ENCODE data around the gene SLC6A12.
"Not testable (repeated sequence)": the region's sequence is repeated elsewhere in the genome, so short reads cannot be mapped to it uniquely, and the experiment has no call there.

Gene SLC6A12

DNA sequence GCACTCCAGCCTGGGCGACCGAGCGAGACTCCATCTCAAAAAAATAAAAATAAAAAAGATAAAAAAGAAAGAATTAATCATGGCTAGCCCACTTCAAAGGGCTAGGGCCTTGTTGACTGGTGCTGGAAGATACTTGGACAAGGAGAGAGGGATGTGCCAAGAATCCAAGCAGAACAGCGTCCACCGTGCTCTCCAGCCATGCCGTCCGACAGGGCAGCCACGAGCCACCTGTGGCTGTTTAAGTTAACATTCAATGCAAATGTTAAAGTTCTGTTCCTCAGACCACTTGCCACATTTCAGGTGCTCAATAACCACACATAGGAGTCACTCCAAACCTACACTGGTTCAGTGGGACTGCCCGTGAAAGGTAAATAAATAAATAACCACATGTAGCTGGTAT is 27.3 kb upstream of the SLC6A12 start:
- H3K4me3 ChIP-seq (ENCODE audit: low read length), result no peak overlapping the region
- TF ChIP-seq ZNF274 (IDR thresholded peaks at IDR 0.05; ENCODE audit: low read depth, low read length), result no peak

DNA sequence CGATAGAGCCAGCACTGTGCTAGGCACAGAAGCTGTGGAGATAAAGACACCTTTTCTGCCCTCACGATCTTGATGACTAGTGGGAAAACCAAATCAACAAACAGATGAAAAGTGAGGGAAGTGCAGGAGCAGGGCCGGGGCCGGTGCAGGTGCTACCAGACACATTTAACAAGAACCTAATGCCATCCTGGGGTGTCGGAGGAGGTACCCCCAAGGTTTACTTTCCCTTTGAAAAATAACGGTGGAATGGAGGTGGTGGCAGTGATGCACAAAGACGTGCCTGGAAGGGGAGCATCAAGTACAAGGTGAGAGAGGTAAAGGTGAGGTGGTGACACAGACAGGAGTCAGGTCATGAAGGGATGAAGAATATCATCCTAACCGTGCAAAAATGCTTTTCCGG is 26.6 kb upstream of the SLC6A12 start:
- TF ChIP-seq ZNF274 (IDR thresholded peaks at IDR 0.05; ENCODE audit: low read depth, low read length), result no peak
- no peak overlapping the region for H3K4me3 ChIP-seq (ENCODE audit: low read length)

DNA sequence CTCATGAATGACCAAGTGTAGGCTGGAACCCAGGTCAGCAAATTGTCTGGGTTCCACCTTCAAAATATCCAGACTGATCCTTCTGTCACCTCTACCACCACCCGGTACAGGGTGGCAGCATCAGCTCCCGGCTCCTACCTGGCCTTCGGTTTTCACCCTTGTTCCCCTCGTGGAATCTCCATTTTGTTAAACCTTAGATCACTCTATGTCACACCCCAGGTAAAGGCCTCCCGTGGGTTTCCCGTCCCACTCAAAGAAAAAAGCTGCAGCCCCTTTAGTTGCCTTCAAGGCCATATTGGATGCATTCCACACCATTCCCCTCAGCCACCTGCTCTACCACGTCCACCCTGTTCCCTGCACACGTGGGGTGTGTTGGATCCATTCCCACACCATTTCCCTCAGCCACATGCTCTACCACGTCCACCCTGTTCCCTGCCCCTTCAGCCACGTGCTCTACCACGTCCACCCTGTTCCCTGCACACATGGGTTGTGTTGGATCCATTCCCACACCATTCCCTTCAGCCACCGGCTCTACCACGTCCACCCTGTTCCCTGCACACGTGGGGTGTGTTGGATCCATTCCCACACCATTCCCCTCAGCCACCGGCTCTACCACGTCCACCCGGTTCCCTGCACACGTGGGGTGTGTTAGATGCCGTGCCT is 24.9 kb upstream of the SLC6A12 start:
- no peak overlapping the region for H3K4me3 ChIP-seq (ENCODE audit: low read length)
- TF ChIP-seq ZNF274 (IDR thresholded peaks at IDR 0.05; ENCODE audit: low read depth, low read length), result no peak

DNA sequence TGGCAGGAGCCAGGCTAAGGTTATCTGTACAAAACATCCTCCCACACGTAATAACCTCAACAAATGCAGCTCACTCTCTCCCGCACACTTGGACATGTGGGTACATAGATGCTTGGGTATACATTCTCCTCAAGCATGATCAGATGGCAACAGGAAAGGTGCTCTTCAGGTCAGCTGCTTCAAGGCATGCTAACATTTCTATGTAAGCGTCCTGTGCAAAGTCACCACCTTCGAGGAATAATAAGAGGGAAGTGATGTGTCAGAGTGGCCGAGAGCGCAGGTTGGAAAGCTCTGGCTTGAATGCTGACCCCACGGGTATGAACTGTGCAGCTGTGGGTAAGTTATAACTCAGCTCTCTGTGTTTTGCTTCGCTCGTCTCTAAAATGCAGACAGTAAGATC is 24.2 kb upstream of the SLC6A12 start:
- no peak overlapping the region for H3K4me3 ChIP-seq (ENCODE audit: low read length)
- TF ChIP-seq ZNF274 (IDR thresholded peaks at IDR 0.05; ENCODE audit: low read depth, low read length), result no peak

DNA sequence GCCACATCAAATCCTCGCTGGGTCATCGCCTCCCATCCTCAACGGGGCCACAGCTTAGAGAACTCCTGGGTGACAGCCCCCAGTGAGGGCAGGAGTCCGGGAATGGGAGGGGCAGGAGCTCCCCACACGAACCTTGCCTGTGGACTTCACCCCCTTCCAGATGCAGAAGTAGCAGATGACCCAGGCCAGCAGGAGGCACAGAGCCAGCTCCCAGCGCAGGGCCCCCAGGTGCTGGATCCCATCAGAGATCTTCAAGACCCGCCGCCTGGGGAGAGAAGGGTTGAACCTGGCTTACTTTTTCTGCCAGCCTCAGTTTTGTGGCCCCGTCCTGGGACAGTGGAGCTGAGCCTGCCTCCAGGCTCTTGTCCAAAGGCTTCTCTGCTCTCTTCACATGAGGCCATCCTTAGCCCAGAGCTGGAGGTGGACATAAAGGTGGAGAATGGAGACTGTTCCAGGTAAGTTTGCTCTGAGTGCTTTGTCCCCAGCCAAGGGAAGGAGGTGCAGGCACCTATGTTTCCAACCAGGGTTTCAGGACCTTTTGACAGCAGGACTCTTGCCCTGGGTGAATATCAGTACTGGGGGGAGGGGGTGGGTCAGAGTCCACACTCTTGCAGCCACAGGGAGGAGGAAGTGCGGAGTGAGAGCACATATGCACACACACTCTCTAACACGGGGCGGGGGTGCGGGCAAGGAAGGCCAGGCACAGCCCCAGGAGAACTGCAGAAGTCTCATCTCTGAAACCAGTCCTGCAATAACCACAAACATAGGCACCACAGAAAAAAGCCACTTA is 23.3 kb upstream of the SLC6A12 start:
- no peak for TF ChIP-seq ZNF274 (IDR thresholded peaks at IDR 0.05; ENCODE audit: low read depth, low read length)

DNA sequence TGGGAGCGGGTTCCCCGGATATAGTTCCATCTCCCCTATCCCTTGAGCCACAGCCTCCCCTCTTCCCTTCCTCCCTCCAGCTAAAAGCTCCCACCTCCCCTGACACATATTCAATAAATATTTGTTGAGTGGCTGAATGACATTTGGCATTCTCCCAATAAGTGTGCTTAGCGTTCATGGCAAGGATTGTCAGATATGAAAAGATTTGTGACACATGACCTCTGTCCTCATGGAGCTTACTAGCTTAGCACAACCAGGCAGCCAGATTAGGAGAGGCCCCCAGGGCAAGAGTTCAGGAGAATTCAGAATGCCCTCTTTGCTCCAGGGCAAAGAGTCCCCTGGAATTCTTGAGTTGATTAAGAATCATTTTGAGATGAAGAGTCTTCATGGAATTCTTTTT is 22.5 kb upstream of the SLC6A12 start:
- TF ChIP-seq ZNF274 (IDR thresholded peaks at IDR 0.05; ENCODE audit: low read depth, low read length), result no peak
- H3K4me3 ChIP-seq (ENCODE audit: low read length), result no peak overlapping the region

More for the DNA sequence above, 23.3 kb upstream of the SLC6A12 start:
- H3K4me3 ChIP-seq (ENCODE audit: low read length), result no peak overlapping the region

DNA sequence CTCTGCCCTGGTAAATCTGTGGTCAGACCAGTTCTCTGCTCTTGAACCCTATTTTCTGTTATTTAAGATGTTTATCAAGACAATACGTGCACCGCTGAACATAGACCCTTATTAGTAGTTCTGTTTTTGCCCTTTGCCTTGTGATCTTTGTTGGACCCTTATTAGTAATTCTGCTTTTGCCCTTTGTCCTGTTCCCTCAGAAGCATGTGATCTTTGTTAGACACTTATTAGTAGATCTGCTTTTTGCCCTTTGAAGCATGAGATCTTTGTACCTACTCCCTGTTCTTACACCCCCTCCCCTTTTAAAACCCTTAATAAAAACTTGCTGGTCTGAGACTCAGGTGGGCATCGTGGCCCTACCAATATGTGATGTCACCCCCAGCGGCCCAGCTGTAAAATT is 22.0 kb upstream of the SLC6A12 start:
- not testable (repeated sequence) for H3K4me3 ChIP-seq (ENCODE audit: low read length)

DNA sequence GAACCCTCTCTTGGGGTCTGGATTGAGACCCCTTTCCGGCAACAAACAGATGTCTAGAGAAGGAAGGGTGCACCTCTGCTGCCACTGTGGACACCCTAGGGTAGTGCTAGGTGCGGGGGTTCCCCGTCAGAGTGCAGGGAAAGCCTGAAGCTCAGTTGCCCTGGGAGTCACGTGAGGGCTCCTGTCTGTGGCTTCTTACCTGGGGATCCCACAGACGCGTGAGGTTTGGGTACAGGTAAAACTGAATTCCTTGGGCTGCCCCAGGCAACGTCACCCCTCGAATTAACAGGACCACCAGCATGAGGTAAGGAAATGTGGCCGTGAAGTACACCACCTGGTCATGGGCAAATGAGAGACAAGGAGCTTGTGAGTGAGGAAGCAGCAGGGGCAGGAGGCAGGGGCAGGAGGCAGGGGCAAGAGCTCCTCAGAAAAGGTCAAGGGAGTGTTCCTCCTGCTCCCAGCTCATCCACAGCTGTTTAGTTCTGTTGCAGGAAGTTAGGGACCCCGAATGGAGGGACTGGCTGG is 21.0 kb upstream of the SLC6A12 start:
- H3K4me3 ChIP-seq (ENCODE audit: low read length), result no peak overlapping the region
- no peak for TF ChIP-seq ZNF274 (IDR thresholded peaks at IDR 0.05; ENCODE audit: low read depth, low read length)

DNA sequence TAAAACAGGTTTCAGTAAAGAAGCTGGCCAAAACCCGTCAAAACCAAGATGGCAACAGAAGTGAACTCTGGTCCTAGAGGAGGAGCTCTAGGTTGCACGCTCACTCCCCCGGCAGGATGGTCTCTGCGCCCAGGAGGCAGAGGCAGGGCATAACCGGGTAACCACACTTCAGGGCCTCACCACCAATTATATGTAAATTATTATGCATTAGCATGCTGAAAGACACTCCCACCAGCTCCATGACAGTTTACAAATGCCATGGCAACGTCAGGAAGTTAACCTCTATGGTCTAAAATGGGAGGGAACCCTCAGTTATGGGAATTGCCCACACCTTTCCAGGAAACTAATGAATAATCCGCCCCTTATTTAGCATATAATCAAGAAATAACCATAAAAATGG is 20.1 kb upstream of the SLC6A12 start:
- no peak overlapping the region for H3K4me3 ChIP-seq (ENCODE audit: low read length)
- no peak for TF ChIP-seq ZNF274 (IDR thresholded peaks at IDR 0.05; ENCODE audit: low read depth, low read length)

DNA sequence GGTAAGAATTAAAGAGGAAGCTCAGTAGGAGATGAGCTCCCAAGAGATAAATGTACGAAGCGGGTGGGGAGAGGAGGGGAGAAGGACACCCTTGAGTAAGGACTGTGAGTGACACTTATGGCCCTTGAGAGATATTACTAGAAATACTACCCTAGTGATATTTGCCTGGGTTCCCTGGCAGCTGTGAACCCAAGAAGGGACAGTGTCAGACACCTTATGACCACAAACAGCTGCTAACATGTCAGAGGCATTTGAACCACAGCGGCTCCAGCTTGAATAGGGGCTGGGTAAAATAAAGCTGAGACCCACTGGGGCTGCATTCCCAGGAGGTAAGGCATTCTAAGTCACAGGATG is 19.6 kb upstream of the SLC6A12 start:
- H3K4me3 ChIP-seq (ENCODE audit: low read length), result no peak overlapping the region
- TF ChIP-seq ZNF274 (IDR thresholded peaks at IDR 0.05; ENCODE audit: low read depth, low read length), result no peak

DNA sequence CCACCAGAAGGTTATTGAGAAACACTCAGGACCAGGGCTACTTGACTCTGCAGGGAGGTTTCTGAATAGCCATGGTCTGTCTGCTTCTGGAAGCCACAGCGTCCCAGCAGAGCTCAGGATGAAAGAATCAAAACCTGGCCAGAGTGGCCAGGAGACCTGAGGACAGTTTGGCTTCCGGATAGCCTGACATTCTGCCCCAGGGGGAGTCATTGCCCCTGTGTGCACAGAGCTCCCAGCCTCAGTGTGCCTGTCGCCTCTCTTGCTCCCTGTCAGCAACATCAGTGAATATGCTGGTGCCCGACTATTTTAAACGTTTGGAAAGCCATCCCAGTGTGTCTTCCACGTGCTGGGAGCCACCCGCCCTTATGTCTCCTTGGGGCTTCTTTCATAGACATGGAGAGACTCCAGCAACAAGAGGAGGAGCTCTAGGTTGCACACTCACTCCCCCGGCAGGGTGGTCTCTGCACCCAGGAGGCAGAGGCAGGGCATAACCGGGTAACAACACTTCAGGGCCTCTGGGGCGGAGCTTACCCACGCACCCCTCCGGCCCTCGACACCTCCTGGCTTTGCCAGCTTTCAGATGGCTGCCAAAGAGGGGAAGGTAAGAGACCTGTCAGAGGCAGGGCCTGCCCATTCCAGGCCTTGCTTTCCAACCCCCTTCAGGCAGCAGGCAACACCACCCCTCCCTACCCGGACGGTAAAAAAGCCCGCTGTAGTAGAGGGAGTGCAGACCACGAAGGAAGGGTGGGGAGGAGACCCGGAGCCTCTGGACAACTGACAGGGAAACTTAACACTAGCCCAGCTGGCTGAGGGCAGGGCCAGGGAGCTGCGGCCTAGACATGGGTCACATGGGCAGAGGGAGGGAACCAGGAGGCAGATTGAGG is 19.0 kb upstream of the SLC6A12 start:
- no peak for TF ChIP-seq ZNF274 (IDR thresholded peaks at IDR 0.05; ENCODE audit: low read depth, low read length)
- no peak overlapping the region for H3K4me3 ChIP-seq (ENCODE audit: low read length)

DNA sequence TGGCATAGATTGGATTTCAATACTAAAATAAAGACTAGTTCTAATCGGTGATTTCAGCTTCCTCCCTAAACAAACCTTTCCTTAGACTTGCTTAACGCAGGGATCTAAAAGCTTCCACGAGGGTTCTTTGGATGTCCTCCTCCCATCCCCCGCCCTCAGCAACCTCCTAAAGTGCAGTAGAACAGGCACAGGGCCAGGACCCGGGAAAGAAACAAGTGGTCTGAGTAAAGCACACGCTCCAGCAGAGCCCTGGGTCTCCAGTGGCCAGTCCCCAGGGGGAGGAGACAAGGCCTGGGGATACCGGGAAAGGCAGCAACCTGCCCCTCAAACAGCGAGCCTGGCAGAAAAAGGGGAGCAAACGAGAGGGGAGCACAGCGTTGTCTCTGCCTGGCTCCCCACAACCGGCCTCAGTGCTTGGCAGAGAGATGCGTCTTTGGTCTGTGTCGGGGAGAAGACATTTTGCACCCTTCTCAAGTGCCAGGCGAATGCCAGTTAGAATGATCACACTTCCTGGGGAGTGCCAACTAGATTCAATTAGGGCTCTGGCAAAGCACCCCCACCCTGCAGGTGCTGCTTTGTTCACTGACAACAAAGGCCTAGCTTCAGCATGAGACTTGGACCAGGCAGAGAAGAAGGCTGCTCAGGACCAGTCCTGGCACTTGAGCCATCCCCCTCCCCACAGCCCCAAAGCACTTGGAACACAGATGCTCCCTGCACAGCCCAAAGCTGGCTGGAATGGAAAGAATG is 17.1 kb upstream of the SLC6A12 start:
- no peak for TF ChIP-seq ZNF274 (IDR thresholded peaks at IDR 0.05; ENCODE audit: low read depth, low read length)
- H3K4me3 ChIP-seq (ENCODE audit: low read length), result no peak overlapping the region

DNA sequence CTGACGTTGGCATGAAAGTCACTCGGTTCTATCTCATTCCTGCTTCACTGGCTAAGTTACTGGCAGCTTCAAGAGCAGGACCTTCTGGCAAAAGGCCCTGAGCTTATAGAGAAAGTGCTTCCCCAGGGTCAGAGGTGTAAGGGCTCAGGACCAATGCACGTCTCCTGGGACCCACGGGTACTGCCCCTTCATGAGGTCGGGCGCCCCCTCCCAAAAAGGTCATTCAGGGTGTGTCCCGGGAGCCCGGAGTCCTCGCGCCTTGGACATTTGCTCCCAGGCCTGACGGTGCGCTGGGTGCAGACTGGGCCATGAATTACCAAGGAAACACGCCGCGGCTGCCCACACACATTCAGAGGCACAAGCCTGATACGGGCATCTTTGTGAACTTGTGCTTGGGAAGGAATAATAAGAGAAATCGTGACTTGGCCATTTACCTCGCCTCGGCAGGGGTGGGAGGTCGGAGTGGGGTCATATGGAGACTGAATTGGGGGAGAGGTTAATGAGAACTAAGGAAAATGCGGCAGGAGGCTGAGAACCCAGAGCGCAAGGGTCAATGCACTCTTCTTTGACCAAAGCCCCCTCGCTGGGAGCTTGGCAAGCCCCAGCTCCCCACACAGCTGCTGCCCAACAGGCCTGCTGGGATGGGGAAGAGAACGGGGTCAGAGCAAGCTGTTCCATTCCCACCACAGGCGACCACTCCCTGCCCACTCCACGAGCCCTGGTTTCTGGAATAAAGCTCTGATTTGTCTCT is 15.7 kb upstream of the SLC6A12 start:
- no peak for TF ChIP-seq ZNF274 (IDR thresholded peaks at IDR 0.05; ENCODE audit: low read depth, low read length)
- H3K4me3 ChIP-seq (ENCODE audit: low read length), result no peak overlapping the region
